GM12873 (cell line): Measurements from ENCODE around the gene SYNJ2.

Source experiments
- TF ChIP-seq, protein P1 (sequence below): IDR thresholded peaks from 2 replicates; pipeline ENCODE4 v1.5.1; 2012; ENCODE audit warnings: low read depth, mild to moderate bottlenecking, moderate library complexity, low read length, control low read depth; ENCODE audit not compliant: insufficient read depth; ENCODE audit errors: missing control alignments

The SYNJ2 gene

DNA sequence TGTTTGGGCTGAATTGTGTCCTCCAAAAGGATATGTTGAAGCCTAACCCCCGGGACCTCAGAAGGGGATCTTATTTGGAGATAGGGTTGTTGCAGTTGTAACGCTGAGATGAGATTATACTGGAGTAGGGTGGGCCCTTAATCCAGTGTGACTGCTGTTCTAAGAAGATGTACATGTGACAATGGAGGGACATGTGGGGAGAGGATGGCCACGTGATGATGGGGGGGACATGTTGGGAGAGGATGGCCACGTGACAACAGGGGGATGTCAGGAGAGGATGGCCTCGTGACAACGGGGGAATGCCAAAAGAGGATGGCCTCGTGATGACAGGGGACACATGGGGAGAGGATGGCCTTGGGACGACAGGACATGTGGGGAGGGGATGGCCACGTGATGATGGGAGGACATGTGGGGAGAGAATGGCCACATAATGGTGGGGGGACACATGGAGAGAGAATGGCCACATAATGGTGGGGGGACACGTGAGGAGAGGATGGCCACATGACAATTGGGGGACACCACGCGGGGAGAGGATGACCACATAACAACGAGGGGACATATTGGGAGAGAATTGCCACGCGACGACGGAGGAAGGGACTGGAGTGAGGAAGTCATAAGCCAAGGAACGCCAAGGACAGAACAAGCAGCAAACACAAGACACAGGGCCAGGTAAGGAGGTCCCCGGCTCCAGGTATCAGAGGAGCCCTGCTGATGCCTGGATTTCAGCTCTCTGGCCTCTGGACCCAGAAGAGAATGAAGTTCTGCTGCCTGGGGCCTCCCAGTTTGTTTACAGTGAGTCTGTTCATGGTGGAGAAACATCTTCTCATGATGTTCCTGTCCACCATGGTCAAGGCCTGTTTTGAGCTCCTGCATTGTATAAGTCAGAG lies 29.2 kb downstream of the SYNJ2 start:
- TF ChIP-seq, protein P1, sequence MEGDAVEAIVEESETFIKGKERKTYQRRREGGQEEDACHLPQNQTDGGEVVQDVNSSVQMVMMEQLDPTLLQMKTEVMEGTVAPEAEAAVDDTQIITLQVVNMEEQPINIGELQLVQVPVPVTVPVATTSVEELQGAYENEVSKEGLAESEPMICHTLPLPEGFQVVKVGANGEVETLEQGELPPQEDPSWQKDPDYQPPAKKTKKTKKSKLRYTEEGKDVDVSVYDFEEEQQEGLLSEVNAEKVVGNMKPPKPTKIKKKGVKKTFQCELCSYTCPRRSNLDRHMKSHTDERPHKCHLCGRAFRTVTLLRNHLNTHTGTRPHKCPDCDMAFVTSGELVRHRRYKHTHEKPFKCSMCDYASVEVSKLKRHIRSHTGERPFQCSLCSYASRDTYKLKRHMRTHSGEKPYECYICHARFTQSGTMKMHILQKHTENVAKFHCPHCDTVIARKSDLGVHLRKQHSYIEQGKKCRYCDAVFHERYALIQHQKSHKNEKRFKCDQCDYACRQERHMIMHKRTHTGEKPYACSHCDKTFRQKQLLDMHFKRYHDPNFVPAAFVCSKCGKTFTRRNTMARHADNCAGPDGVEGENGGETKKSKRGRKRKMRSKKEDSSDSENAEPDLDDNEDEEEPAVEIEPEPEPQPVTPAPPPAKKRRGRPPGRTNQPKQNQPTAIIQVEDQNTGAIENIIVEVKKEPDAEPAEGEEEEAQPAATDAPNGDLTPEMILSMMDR = no peak

GRCh38 chr6:158011478-158011920 lies 29.8 kb downstream of the SYNJ2 start:
- TF ChIP-seq, protein P1 = no peak

GRCh38 chr6:158011980-158012566 lies 30.4 kb downstream of the SYNJ2 start:
- TF ChIP-seq, protein P1 = no peak

DNA sequence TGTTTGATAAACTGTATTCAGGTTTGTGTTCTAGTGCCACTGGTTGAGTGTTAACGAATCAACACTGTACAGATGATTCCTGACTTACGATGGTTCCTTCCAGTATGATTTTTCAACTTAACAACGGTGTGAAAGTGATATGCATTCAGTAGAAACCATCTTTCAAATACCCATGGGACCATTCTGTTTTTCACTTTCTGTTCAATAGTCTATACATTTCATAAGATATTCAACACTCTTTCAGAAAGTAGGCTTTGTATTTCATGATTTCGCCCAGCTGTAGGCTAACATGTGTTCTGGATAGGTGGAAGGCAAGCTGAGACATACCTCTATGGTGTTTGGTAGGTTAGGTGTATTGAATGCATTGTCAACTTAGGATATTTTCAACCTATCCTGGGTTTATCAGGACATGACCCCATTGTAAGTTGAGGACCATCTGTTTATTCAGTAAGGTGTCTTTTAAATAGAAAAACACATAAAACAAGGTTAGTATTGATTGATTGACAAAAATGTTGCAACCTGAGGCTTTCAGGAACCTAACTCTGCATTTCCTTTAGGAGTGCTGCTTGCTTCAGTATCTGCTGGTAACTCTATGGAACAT lies 32.3 kb downstream of the SYNJ2 start:
- TF ChIP-seq, protein P1 = no peak

- TF ChIP-seq, protein P1 = no peak
Observed at GRCh38 chr6:158014505-158015187, 33.0 kb downstream of the SYNJ2 start.

DNA sequence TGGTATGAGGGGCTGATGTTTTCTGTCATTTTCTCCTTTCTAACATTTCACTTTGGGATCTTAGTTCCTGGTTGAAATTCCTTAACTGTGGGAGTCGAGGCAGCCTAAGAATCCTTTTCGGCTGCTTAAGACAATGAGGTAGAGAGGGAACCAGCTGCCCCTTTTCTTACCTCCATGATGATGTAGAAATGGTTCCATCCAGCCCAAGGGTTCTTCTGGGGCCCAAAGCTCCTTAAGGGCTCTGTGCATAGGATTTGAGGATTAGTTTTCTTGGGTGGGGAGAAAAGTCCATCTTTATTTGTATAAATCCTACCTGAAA lies 33.5 kb downstream of the SYNJ2 start:
- TF ChIP-seq, protein P1 = no peak
